Activated gamma-delta T cell (primary cell): Measurements from ENCODE around the gene NCKAP5.
"Not testable (repeated sequence)": the region's sequence is repeated elsewhere in the genome, so short reads cannot be mapped to it uniquely, and the experiment has no call there.

ENCODE experiments used
- DNase-seq: peaks from one replicate; lab custom pipeline; 2025; lab: John Stamatoyannopoulos, UW

Gene NCKAP5

DNA sequence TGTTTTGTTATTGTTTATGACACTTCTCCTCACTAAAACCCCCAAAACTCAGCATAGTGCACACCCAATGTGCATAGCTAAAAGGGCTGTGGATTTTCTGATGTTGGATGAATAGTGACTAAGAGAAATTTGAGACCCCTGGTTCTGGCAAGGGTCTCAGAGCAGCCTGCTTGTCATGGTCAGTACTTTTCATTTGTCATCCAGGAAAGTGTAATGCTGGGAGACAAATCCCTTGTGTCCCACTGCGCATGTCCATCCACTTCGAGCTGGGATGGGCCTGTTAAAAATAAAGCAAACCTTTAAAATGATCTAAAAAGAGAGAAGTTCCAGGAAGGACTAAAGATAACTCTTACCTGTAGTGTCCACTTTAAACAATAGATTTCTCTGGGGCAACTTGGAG lies 851.3 kb downstream of the NCKAP5 start:
- DNase-seq: no peak

- DNase-seq: no peak
Measured at GRCh38 chr2:132715386-132716351, 852.6 kb downstream of the NCKAP5 start.

DNA sequence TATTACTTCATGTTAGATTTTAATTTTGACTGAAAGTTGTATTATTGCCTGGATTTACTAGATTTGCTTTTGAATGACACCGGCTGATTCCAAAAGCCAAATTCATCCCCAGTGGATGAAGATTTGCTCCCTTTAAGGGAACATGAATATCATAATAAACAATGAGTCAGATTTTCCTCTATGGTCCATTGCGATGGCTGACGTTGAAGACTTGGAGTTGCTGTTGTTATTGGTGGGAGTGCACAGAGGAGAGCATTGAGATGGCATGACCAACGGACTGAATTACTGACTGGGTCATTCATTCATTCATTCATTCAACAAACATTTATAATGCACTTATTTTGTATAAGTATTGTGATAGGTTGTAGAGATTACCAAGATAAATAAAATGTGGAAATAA lies 864.9 kb downstream of the NCKAP5 start:
- no peak for DNase-seq

- no peak for DNase-seq
Measured at GRCh38 chr2:132701810-132702209, 866.5 kb downstream of the NCKAP5 start.

- not testable (repeated sequence) for DNase-seq
Measured at GRCh38 chr2:132699802-132700201, 868.5 kb downstream of the NCKAP5 start.

- DNase-seq: not testable (repeated sequence)
Measured at GRCh38 chr2:132698347-132698746, 869.9 kb downstream of the NCKAP5 start.

GRCh38 chr2:132697556-132698205 lies 870.6 kb downstream of the NCKAP5 start:
- DNase-seq: no peak

DNA sequence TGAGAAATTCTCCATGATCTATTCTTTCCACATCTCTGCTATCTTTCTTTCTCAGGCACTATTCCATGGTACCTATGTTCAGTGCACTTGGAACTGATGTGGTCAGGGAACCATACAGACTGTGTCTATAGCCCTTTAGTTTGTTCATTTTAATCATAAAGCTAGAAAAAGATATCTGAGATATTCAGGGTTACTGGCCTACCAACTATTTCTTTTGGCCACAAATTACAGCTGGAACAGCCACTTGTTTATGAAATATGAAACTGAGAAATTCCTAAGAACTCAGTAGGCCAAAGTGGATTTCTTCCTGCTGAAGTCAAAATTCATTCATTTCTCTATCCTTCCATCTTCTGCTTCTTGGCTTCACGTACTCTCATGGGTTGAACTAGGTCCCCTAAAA lies 875.4 kb downstream of the NCKAP5 start:
- no peak for DNase-seq

DNA sequence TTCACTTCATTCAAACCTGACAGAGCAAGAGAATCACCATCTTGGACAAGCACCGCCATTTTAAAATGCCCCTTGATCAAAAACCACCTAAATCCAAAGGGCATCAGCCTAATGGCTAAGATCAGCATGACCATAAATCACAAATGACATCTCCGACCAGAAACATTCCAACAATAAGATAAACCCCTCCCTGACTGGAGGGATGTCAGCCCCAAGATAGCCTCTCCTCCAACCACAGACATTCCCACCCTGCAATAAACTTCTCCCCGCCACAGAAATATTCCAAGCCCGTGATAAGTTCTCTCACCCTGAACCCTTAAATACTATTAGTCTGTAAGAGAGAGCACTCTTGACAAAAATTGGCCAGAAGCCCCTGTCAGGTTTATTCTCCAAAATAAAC lies 876.7 kb downstream of the NCKAP5 start:
- DNase-seq: no peak

- DNase-seq: no peak
Measured at GRCh38 chr2:132690664-132691303, 877.5 kb downstream of the NCKAP5 start.

DNA sequence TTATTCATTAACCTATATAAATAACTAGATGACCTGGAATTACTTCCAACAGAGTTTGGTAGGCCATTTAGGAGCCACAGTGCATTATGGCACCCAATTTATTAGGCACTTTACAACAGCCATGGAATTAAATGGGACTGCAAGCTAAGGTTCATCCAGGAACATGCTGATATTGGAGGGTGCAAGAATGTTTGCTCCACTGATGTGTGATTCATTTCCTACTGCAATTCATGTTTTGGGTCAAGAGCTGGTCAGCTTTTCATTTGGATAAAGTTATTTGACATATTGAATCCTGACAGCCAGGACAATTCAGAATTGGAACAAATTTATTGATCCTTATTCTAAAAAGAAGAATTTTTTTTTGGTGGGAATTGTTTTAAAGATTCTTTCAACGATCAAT lies 886.5 kb downstream of the NCKAP5 start:
- no peak for DNase-seq

DNA sequence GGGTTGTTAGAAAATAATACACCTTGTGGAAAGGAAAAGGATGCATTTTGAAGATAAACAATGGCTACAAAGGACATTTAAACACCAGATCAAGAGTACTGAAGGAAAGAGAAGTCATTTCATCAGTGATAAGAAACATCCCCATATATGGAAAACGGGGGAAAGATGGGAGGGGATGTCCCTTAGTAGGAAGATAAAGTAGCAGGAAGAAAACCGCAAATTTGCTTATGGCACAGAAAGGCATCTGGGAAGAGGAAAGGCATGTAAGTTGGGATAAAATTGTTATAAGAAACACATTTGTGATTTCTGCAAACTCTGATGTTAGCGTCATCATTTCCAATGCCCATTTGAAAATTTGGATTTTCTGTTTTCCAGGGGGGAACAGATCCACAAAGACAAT lies 887.7 kb downstream of the NCKAP5 start:
- no peak for DNase-seq

DNA sequence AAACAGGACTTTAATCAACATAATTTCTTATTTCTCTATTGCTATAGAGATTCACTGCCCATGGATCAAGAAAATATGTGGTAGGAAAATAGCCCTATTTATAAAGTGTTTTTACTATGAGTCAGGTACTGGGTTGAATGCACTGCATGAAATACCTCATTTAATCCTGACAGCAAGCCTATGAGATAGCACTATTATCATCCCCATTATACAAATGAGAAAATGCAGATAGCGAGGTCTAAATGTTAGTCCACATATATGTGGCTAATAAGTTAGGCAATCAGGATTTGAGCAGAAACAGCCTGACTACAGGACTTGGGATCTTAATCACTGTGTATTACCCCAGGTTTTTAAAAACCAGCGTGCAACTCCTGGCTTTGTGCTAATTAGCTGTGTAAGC lies 889.8 kb downstream of the NCKAP5 start:
- no peak for DNase-seq

GRCh38 chr2:132677661-132678060 lies 890.6 kb downstream of the NCKAP5 start:
- DNase-seq: no peak

GRCh38 chr2:132676999-132677398 lies 891.3 kb downstream of the NCKAP5 start:
- no peak for DNase-seq

DNA sequence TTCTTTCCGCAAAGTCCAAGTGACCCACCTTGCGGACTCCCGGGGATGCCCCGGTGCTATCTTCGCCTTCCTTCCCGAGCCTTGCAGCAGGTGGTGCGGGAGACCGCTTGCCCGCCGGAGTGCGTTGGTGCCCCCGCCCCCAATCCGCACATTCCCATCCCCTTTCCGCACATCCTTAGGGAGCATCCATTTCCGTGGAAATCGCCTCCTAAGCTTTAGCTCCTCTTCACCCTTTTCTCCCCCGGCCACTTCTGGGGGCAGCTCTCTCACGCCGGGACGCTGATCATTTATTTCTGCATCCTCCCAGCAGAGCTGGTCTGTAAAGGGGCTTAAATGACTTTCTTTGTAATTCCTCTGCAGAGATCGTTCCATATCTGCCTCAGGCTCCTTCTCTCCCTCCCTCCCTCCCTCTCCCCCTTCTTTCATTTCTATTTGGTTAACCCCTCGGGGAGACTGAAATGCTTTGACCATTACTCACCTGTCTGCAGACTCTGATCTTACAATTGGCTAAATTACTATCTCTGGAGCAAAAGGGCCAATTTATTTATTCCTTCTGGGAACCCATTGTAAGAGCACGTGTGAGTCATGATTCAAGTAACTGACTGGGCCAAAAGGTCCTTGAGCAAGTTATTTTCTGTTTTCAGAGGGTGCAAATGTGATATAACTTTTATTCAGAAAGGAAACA lies 897.0 kb downstream of the NCKAP5 start:
- DNase-seq: no peak

DNA sequence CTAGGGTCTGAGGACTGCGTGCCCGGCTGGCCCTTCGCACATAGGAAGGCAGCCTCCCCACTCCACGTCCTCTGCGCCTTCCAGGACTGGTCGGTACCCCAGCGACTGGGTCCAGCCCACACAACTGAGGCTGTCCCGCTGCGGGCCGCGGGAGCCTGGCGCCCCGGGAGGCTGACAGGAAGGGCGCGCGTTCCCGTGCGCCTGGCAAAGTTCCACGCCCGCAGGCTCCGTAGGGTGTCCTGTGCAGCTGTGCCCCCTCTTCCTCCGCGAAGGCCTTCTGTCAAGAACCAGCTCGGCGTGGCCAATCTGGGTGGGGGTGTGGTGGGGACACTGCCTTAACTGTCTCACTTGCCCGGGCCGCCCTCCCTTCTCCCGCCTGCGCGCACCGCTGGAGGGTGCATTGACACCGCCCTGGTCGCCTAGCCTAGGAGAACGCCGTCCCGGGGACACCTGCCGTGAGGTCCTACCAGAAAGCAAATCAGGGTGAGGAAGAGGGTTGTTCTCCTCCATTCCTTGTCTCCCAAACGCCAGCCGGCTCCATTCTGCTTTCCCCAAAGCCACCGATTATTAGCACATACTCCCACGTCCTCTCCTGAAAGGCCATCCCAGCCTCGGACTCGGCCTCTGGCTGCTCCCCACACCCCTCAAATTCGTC lies 897.6 kb downstream of the NCKAP5 start:
- DNase-seq: no peak

DNA sequence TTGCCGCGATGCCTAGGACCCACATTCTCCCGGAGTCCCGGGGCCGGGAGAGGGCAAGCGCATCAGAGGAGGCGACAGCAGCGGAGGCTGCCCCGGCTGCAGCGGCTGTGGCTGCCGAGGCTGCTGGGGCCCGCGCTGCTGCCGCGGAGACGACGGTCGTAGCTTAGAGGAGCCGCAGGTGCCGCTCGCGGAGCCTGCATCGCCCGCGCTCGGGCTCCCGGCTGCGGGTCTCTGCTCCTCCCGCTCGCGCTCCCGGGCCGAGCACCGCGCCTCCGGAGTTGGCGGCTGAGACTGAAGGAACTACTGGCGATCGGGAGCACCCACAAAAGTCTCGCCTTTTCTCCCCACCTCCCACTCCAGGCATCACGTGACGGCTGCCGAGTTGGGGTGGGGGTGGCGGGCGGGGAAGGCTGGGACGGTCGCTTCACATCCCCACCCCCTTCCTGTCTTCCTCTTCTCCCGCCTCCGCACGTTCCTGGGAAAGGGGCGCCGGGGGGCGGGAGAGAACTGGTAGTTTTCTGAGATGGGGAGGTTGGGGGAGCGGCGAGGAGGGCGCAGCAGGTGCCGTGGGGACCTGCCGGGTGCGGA lies 898.3 kb downstream of the NCKAP5 start, which contains the start of gene LYPD1:
Gene LYPD1, minus strand, starts transcription at position 298 of the 588 bp plus-strand sequence. Its CDS starts 273 bp downstream, at position 25.
- no peak for DNase-seq

GRCh38 chr2:132668987-132669907 lies 899.0 kb downstream of the NCKAP5 start:
- DNase-seq: no peak
